ENCODE data around the gene KRT6C.

The KRT6C gene

DNA sequence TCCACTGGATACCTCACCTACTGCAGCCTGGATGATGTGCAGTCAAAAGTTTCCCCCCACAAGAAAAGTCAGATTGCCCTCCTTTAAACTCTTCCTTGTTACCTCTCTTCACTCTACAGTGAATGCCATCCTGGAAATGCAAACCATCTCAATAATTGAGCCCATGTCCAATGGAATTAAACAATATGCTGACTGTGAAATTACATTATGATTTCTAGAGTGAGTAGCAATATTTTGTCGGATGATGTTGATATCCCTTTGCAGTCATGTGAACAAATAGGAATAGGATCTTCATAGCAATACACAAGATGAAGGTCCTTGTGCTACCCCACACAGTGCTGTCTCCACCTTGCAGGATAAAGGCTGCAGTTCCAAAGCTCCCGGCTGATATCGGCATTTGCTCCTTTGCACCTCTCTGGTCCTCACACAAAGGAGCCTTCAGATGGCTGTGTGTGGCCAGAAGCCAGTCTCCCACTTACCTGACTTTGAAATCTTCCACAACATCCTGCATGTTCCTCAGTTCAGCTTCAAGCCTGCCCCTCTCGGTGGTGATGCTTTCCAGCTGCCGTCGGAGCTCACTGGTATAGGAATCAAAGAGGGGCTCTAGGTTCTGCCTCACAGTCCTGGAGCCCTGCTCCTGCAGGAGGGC is 40.9 kb downstream of the KRT6C start:
- H3K4me3 ChIP-seq (ENCODE audit: low read depth, low read length) = no peak overlapping the region
- POLR2A ChIA-PET = no interaction called here
- CTCF ChIA-PET = no interaction called here
- TF ChIP-seq CTCF (IDR thresholded peaks at IDR 0.05; ENCODE audit: insufficient read depth, low read length, missing control alignments) = no peak
- no peak for DNase-seq (ENCODE audit: low read depth, low spot score)

DNA sequence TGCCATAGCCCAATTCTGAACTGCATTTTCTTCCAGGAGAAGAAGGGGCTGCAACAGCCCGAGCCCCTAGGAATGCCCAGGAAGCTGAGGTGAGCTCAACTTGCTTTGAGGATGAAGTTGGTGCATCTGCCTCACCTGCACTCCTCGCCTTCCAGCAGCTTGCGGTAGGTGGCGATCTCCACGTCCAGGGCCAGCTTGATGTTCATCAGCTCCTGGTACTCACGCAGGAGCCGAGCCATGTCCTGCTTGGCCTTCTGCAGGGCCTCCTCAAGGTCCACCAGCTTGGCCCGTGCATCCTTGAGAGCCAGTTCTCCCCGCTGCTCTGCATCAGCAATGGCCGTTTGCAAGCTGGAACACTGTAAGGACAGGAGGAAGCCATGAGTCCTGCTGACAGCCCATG is 45.5 kb downstream of the KRT6C start:
- no peak for DNase-seq (ENCODE audit: low read depth, low spot score)
- ChIA-PET CTCF (interaction anchor here (1.2 to 1.5 kb wide), 3 partner anchors 11 to 149 kb away, joined by 3 to 8 read pairs (median 3); no protein-coding TSS in a partner anchor), POLR2A (no interaction called here)
- no peak for TF ChIP-seq CTCF (IDR thresholded peaks at IDR 0.05; ENCODE audit: insufficient read depth, low read length, missing control alignments)
- no peak overlapping the region for H3K4me3 ChIP-seq (ENCODE audit: low read depth, low read length)

DNA sequence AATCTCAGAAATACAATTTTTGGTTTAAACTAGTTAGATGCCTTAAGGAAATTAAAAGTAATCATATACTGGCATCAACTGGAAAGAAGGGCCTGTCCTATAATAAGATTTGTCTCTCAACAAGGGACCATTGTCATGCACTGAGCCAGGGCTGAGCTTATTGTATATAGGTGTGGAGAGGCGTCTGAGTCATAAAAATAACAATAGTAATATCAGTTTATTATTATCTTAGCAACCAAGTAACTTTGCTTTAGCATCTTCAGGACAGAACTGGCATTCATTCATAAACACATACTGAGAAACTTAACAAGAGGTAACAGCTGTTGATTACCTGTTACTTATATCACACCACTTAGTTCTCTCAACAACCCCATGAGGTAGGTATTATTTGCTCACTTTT is 46.5 kb downstream of the KRT6C start:
- CTCF ChIA-PET = interaction anchor here (1.0 to 1.5 kb wide), 4 partner anchors 10 to 148 kb away, joined by 3 to 8 read pairs (median 3); no protein-coding TSS in a partner anchor
- H3K4me3 ChIP-seq (ENCODE audit: low read depth, low read length) = no peak overlapping the region
- POLR2A ChIA-PET = no interaction called here
- TF ChIP-seq CTCF (IDR thresholded peaks at IDR 0.05; ENCODE audit: insufficient read depth, low read length, missing control alignments) = no peak
- DNase-seq (ENCODE audit: low read depth, low spot score) = no peak

DNA sequence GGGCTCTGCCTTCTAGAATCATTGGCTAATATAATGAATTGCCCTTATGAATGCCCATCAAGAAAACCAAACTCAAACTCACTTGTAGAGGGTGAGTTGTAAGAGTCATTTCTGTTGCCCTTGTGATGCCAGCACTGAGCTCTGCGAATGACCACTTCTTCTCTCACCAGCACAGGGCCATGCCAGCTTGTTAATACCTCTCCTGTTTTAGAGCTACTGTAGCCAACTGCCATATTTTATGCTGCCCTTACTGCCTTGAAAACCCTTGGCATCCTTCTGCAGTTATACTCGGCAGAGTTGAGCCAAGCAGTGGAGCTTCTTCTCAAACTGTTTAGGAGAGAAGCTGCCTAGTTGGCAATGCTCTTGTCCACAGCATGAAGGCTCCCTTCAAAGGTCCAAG is 47.6 kb downstream of the KRT6C start:
- CTCF ChIA-PET = no interaction called here
- no peak for DNase-seq (ENCODE audit: low read depth, low spot score)
- POLR2A ChIA-PET = no interaction called here
- no peak overlapping the region for H3K4me3 ChIP-seq (ENCODE audit: low read depth, low read length)
- TF ChIP-seq CTCF (IDR thresholded peaks at IDR 0.05; ENCODE audit: insufficient read depth, low read length, missing control alignments) = no peak

- POLR2A ChIA-PET = no interaction called here
- DNase-seq (ENCODE audit: low read depth, low spot score) = no peak
- no peak overlapping the region for H3K4me3 ChIP-seq (ENCODE audit: low read depth, low read length)
- TF ChIP-seq CTCF (IDR thresholded peaks at IDR 0.05; ENCODE audit: insufficient read depth, low read length, missing control alignments) = no peak
- CTCF ChIA-PET = no interaction called here
Measured at GRCh38 chr12:52425466-52425865, 48.1 kb downstream of the KRT6C start.

- no peak overlapping the region for H3K4me3 ChIP-seq (ENCODE audit: low read depth, low read length)
- no peak for DNase-seq (ENCODE audit: low read depth, low spot score)
- TF ChIP-seq CTCF (IDR thresholded peaks at IDR 0.05; ENCODE audit: insufficient read depth, low read length, missing control alignments) = no peak
- POLR2A ChIA-PET = no interaction called here
- CTCF ChIA-PET = no interaction called here
Measured at GRCh38 chr12:52423661-52424500, 49.7 kb downstream of the KRT6C start.
